ENCODE results near the gene HSD17B10.

GRCh38 chrX:53452812-53453211, 18.6 kb upstream of the HSD17B10 start:
- TF ChIP-seq SP1 (IDR thresholded peaks at IDR 0.05) (no peak), ELF4 (IDR thresholded peaks at IDR 0.05) (no peak), HDGF (IDR thresholded peaks at IDR 0.05; ENCODE audit: borderline replicate concordance) (no peak), SUZ12 (IDR thresholded peaks at IDR 0.05) (no peak), FOXA1 (IDR thresholded peaks at IDR 0.05) (no peak), BHLHE40 (IDR thresholded peaks at IDR 0.05; ENCODE audit: borderline replicate concordance) (no peak), CTBP1 (IDR thresholded peaks at IDR 0.05; ENCODE audit: borderline replicate concordance) (no peak), FOXM1 (IDR thresholded peaks at IDR 0.05; ENCODE audit: borderline replicate concordance) (no peak), L3MBTL2 (conservative IDR thresholded peaks at IDR 0.05) (no peak)
